Suprapubic skin (tissue), 4 donors: Measurements from ENCODE around the gene SPIN4.

ENCODE experiments used
- CTCF ChIP-seq, 2 donors: fragments of 200-600 bp in 1 of 2; fragments of 450-650 bp in 1 of 2; sonication (generic) in 1 of 2; IDR thresholded peaks; one replicate each; pipeline ENCODE4 v1.5.1; 2016 to 2019; ENCODE audit warnings: antibody characterized with exemption in 2 of 2, mild to moderate bottlenecking in 1 of 2, moderate library complexity in 1 of 2
- EP300 ChIP-seq: sonication (generic); formaldehyde crosslinking; IDR thresholded peaks from one replicate; pipeline ENCODE4 v1.6.1; 2017; ENCODE audit warnings: antibody characterized with exemption
- POLR2A ChIP-seq, 2 donors: fragments of 450-650 bp; IDR thresholded peaks; one replicate each; pipeline ENCODE4 v1.6.1; 2017; ENCODE audit warnings: antibody characterized with exemption in 2 of 2, mild to moderate bottlenecking in 2 of 2, moderate library complexity in 2 of 2
- POLR2AphosphoS5 ChIP-seq, 3 donors: sonication (generic); formaldehyde crosslinking; IDR thresholded peaks; one replicate each; pipeline ENCODE4 v1.6.1; 2017; ENCODE audit warnings: antibody characterized with exemption in 3 of 3

DNA sequence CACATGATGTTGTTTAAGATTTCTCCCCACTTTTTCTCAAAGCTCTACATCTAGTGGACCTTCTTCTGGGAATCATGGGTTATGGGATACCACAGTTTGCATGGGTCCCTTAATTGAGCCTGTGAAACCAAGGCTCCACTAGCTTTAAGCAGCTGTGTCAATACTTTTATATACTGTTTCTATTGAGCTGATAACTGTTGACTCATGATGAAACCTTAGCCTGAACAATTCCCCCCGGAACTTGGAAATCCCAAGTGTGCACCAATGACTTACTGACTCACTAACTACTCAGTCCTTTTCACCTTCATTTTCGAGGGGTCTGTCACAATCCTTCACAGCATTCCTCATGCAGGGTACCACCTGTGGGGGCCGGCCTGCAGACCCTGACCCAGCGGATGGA is 12.7 kb upstream of the SPIN4 start:
- no peak for TF ChIP-seq POLR2A (IDR thresholded peaks at IDR 0.05)
- TF ChIP-seq POLR2AphosphoS5 (IDR thresholded peaks at IDR 0.05) = no peak
- TF ChIP-seq CTCF (IDR thresholded peaks at IDR 0.05) = no peak
- TF ChIP-seq EP300 = no peak
